ENCODE results near the gene EIF3K.

GRCh38 chr19:38674388-38675171 lies 55.6 kb downstream of the EIF3K start:
- TF ChIP-seq CTCF (tag by site-specific recombination; IDR thresholded peaks at IDR 0.05): no peak
- TF ChIP-seq YY1 (tag by site-specific recombination; IDR thresholded peaks at IDR 0.05): no peak

Data from HEK293 (cell line).